BJ (cell line): ENCODE data around the gene PCDHB11. TPM values are rescaled to one million over a fixed set of nuclear protein-coding genes. Genes with fewer than 3 reads are reported as not detected.
A peak's percentile ranks its signal among the peaks of the same experiment; 100 is the strongest.
"Not testable (repeated sequence)": the region's sequence is repeated elsewhere in the genome, so short reads cannot be mapped to it uniquely, and the experiment has no call there.

Experiments used
- CTCF ChIA-PET: fragments of 350-600 bp; formaldehyde crosslinking; extraction: SDS; loops from one replicate; lab custom pipeline; 2021; ENCODE audit warnings: antibody characterized with exemption, inconsistent platforms; lab: Yijun Ruan, JAX
- POLR2A ChIA-PET: fragments of 300-600 bp; sonication (Branson Sonifier 250); formaldehyde crosslinking; extraction: SDS; loops from one replicate; lab custom pipeline; 2021; ENCODE audit warnings: antibody characterized with exemption; lab: Charles Lee
- DNase-seq: peaks from one replicate; pipeline ENCODE4 v3.0.0-alpha.2; 2011; ENCODE audit warnings: low read depth
- H3K27me3 ChIP-seq: 2 replicates; pipeline ENCODE4 v1.6.0; 2011; ENCODE audit warnings: low read length; ENCODE audit not compliant: control insufficient read depth, insufficient read depth
- H3K36me3 ChIP-seq: 2 replicates; pipeline ENCODE4 v1.5.1; 2011; ENCODE audit warnings: low read length; ENCODE audit not compliant: control insufficient read depth, insufficient read depth
- H3K4me3 ChIP-seq: 2 replicates; pipeline ENCODE4 v1.5.1; 2011; ENCODE audit warnings: low read depth, mild to moderate bottlenecking, control low read depth, low read length
- polyA minus RNA-seq: library from RNA; depleted of rRNA, polyadenylated mRNA; stranded (reverse); fragments of >200 nt; gene quantifications from 2 replicates; pipeline ENCODE4 v1.2.3, GENCODE V29; 2011; rRNA and poly(A)+ RNA removed
- polyA plus RNA-seq: library from polyadenylated mRNA; depleted of rRNA; stranded (reverse); fragments of >200 nt; gene quantifications from 2 replicates; pipeline ENCODE4 v1.2.3, GENCODE V29; 2011; rRNA removed
- TF ChIP-seq, protein P1 (sequence below): IDR thresholded peaks from 2 replicates; pipeline ENCODE4 v1.5.1; 2011; ENCODE audit warnings: low read depth, mild to moderate bottlenecking, control low read depth, inconsistent platforms, low read length, moderate library complexity; ENCODE audit not compliant: insufficient read depth

The PCDHB11 gene
- polyA plus RNA-seq (0.10 and 0.22 TPM in 2 replicates), polyA minus RNA-seq (0.05 and 0.15 TPM in 2 replicates)

DNA sequence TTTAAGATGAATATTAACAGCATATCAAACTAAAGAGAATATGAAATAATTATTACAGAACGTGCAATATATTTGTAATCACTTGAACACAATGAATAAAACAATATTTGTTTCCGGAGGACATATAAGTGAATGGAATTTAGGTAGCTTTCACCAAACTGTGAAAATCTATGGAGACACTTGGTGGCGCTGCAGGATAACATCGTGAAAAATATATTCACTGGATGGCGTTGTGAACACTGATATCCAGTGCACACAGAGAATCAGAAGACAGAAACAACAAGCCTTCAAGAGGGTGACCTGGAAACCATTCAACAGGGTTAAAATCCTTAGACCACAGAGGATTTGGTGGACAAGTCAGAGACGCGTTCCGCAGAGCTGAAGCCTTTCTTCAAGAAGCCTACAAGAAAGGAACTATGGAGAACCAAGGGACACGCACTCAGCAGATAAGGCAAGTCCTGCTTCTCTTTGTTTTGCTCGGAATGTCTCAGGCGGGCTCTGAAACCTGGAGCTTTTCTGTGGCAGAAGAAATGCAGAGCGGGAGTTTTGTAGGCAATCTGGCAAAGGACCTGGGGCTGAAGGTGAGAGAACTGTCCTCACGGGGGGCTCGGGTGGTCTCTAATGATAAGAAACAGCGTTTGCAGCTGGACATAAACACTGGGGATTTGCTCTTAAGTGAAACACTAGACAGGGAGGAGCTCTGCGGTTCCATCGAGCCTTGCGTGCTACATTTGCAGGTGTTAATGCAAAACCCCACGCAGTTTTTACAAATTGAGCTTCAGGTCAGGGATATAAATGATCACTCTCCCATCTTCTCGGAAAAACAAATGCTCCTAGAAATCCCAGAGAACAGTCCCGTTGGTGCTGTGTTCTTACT, at the start of gene PCDHB11:
Gene PCDHB11, plus strand, starts transcription at position 269 of the 877 bp plus-strand sequence. Its CDS starts 148 bp downstream, at position 417.
- H3K27me3 ChIP-seq = no peaks in the 10 kb centered on the region
- CTCF ChIA-PET = interaction anchor here (0.7 to 2.1 kb wide), 8 partner anchors 8 to 365 kb away, joined by 3 to 7 read pairs (median 4); partner anchors contain the start of genes PCDHB12, PCDHB9 and PCDHGB3
- POLR2A ChIA-PET = interaction anchor here (0.7 kb wide), 1 partner anchor 1585 kb away, joined by 3 read pairs; no protein-coding TSS in a partner anchor
- DNase-seq = no peak
- H3K36me3 ChIP-seq = no peaks in the 10 kb centered on the region
- TF ChIP-seq, protein P1, sequence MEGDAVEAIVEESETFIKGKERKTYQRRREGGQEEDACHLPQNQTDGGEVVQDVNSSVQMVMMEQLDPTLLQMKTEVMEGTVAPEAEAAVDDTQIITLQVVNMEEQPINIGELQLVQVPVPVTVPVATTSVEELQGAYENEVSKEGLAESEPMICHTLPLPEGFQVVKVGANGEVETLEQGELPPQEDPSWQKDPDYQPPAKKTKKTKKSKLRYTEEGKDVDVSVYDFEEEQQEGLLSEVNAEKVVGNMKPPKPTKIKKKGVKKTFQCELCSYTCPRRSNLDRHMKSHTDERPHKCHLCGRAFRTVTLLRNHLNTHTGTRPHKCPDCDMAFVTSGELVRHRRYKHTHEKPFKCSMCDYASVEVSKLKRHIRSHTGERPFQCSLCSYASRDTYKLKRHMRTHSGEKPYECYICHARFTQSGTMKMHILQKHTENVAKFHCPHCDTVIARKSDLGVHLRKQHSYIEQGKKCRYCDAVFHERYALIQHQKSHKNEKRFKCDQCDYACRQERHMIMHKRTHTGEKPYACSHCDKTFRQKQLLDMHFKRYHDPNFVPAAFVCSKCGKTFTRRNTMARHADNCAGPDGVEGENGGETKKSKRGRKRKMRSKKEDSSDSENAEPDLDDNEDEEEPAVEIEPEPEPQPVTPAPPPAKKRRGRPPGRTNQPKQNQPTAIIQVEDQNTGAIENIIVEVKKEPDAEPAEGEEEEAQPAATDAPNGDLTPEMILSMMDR = no peak
- H3K4me3 ChIP-seq = no peak within 1 kb of the TSS

DNA sequence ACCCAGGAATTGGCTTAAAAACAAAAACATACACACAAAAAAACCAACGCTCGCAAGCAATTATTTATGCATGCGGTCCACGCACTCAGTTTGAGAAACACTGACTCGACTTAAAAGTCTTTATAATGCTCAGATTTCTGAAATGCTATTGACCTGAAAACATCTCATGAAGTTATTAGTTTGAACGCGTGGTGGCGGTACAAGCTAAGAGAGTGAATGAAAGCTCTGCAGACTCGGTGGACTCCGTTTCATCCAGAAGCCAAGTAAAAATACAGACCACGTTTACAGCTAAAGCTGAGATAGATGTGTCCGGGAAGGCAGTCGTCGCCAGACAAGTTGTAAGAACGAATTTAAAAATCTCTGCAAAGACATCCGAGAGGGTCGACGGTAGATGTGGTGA, 49.6 kb upstream of the PCDHB11 start, which contains the start of gene PCDHB6:
Gene PCDHB6, plus strand, starts transcription at position 246 of the 400 bp plus-strand sequence. CDS start 201 bp downstream, outside the sequence.
- CTCF ChIA-PET = interaction anchor here (0.6 to 1.5 kb wide), 5 partner anchors 10 to 181 kb away, joined by 3 to 4 read pairs (median 3); partner anchors contain the start of gene PCDHB9
- H3K4me3 ChIP-seq = no peak within 1 kb of the TSS
- POLR2A ChIA-PET = no interaction called here
- no peaks in the 10 kb centered on the region for H3K36me3 ChIP-seq
- no peak for DNase-seq
- TF ChIP-seq, protein P1 = 0 out of 2 replicates have a peak, but pooled peaks have one; percentile 14
- H3K27me3 ChIP-seq = no peaks in the 10 kb centered on the region

DNA sequence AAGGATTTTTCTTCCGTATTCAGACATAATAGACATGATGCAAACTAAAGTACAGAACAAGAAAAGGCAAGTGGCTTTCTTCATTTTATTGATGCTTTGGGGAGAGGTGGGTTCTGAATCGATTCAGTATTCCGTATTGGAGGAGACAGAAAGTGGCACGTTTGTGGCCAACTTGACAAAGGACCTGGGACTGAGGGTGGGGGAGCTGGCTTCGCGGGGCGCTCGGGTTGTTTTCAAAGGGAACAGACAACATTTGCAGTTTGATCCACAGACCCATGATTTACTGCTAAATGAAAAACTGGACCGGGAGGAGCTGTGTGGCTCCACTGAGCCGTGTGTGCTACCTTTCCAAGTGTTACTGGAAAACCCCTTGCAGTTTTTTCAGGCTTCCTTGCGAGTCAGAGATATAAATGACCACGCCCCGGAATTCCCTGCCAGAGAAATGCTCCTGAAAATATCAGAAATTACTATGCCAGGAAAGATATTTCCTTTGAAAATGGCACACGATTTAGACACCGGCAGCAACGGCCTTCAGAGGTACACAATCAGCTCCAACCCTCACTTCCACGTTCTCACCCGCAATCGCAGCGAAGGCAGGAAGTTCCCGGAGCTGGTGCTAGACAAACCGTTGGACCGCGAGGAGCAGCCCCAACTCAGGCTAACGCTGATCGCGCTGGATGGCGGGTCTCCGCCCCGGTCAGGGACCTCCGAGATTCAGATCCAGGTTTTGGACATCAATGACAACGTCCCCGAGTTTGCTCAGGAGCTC, 49.0 kb upstream of the PCDHB11 start:
- no peak for DNase-seq
- TF ChIP-seq, protein P1 = no peak
- Histone ChIP-seq H3K4me3 (no peak overlapping the region), H3K36me3 (no peaks in the 10 kb centered on the region), H3K27me3 (no peaks in the 10 kb centered on the region)
- ChIA-PET POLR2A (no interaction called here), CTCF (interaction anchor here (0.6 to 1.5 kb wide), 5 partner anchors 9 to 180 kb away, joined by 3 to 4 read pairs (median 3); partner anchors contain the start of gene PCDHB9)

DNA sequence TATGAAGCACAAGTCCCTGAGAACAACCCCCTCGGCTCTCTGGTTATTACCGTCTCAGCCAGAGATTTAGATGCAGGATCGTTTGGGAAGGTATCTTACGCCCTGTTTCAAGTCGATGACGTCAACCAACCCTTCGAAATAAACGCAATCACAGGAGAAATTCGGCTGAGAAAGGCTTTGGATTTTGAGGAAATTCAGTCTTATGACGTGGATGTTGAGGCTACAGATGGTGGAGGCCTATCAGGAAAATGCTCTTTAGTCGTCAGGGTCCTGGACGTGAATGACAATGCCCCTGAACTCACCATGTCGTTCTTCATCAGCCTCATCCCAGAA, 48.5 kb upstream of the PCDHB11 start:
- TF ChIP-seq, protein P1 = no peak
- CTCF ChIA-PET = interaction anchor here (1.5 kb wide), 1 partner anchor 29 kb away, joined by 4 read pairs; no protein-coding TSS in a partner anchor
- Histone ChIP-seq H3K4me3 (no peak overlapping the region), H3K27me3 (no peaks in the 10 kb centered on the region), H3K36me3 (no peaks in the 10 kb centered on the region)
- no peak for DNase-seq
- POLR2A ChIA-PET = no interaction called here

GRCh38 chr5:141151632-141152031, 47.8 kb upstream of the PCDHB11 start:
- CTCF ChIA-PET, POLR2A ChIA-PET, H3K4me3 ChIP-seq, H3K36me3 ChIP-seq, H3K27me3 ChIP-seq, DNase-seq: not testable (repeated sequence)

GRCh38 chr5:141152096-141152495, 47.3 kb upstream of the PCDHB11 start:
- CTCF ChIA-PET, POLR2A ChIA-PET, H3K27me3 ChIP-seq, DNase-seq, H3K4me3 ChIP-seq, H3K36me3 ChIP-seq: not testable (repeated sequence)
